Astrocyte of the spinal cord (primary cell): Measurements from ENCODE around the gene QKI.

Source experiments
- DNase-seq: peaks from one replicate; pipeline ENCODE4 v3.0.0; 2011; ENCODE audit warnings: low read depth, low spot score
- H3K4me3 ChIP-seq: 2 replicates; pipeline ENCODE4 v1.5.1; 2011; ENCODE audit warnings: low read depth, mild to moderate bottlenecking, low read length, moderate library complexity
- in situ Hi-C: cut with HindIII; loops from 2 replicates; pipeline ENCODE4 v1.10.0; 2017; ENCODE audit warnings: low sequenced_read_pairs
- TF ChIP-seq, protein P1 (sequence below): IDR thresholded peaks from 2 replicates; pipeline ENCODE4 v1.5.1; 2012; ENCODE audit warnings: low read depth, mild to moderate bottlenecking, low read length, inconsistent platforms

The QKI gene

DNA sequence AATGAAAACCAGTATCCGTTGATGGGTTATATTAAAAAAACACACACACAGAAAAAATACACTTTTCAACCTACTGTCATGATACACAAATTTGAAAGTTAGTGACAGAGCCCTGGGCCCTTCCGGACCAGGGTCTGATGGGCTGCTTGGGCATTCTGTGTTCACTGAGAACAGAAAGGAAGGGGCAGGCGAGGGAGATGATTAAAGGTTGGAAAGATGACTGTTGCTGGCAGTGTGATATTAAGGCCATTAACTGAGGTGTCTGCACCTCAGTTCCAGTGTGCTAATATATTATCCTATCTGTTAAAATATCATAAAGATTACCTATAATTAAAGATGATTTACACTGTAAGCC, 18.7 kb upstream of the QKI start:
- TF ChIP-seq, protein P1, sequence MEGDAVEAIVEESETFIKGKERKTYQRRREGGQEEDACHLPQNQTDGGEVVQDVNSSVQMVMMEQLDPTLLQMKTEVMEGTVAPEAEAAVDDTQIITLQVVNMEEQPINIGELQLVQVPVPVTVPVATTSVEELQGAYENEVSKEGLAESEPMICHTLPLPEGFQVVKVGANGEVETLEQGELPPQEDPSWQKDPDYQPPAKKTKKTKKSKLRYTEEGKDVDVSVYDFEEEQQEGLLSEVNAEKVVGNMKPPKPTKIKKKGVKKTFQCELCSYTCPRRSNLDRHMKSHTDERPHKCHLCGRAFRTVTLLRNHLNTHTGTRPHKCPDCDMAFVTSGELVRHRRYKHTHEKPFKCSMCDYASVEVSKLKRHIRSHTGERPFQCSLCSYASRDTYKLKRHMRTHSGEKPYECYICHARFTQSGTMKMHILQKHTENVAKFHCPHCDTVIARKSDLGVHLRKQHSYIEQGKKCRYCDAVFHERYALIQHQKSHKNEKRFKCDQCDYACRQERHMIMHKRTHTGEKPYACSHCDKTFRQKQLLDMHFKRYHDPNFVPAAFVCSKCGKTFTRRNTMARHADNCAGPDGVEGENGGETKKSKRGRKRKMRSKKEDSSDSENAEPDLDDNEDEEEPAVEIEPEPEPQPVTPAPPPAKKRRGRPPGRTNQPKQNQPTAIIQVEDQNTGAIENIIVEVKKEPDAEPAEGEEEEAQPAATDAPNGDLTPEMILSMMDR: no peak
- no peak for DNase-seq
- no peak overlapping the region for H3K4me3 ChIP-seq
- in situ Hi-C loops: no loop called here

DNA sequence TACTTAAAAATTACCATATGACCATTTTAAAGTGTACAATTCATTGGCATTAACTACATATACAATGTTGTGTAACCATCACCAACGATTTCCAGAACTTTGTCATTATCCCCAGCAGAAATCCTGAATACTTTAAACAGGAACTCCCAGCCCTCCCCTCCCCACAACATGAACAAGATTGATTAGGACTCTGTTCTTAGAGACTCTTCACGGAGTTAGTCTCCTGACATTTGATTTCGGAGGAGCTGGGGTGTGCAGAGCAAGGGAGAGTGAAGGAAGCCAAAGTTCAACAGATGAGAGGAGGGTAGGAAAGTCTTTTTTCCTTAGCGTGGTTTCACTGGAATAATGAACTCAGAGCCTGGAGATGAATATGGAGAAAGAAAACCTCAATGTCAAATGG, 17.2 kb upstream of the QKI start:
- no peak for DNase-seq
- TF ChIP-seq, protein P1: no peak
- H3K4me3 ChIP-seq: no peak overlapping the region
- in situ Hi-C loops: no loop called here

DNA sequence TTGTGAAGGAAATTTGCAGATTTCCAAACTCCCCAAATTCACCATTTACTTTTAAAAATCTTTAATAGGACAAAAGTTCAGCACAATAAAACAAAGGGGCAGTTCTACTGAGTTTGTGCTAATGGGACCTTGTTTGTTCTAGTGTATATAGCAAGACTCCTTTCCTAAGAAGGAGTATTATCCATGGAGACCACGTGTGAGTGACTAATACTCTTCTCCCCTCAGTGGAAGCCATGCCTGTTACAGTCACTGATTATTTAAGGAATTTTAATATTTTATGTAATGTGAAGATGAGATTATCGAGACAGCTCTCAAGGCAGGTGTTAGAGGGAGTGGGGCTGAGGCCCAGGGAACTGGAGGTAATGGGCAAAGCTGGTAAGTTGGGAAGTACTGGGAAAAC, 16.4 kb upstream of the QKI start:
- DNase-seq: no peak
- in situ Hi-C loops: no loop called here
- TF ChIP-seq, protein P1: no peak
- H3K4me3 ChIP-seq: no peak overlapping the region

DNA sequence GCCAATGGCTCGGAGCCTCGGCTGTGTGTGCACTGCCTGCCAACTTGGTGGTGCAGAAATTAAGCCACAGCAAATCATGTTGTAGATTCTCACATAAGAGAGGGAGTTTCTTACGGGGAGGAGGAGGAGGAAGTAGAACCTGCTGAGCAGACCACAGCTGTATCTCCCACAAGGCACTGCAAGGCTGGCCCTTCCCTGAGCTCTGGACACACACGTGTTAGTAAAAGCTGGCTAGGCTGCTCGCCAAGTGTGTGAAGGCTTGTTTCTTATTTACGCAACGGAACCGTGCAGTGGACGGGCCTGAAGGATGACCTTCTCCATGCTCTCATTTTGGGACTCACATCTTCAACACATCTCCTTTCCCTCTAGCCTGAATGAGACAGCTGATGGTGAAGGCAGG, 15.7 kb upstream of the QKI start:
- no peak overlapping the region for H3K4me3 ChIP-seq
- no peak for DNase-seq
- in situ Hi-C loops: no loop called here
- TF ChIP-seq, protein P1: no peak

DNA sequence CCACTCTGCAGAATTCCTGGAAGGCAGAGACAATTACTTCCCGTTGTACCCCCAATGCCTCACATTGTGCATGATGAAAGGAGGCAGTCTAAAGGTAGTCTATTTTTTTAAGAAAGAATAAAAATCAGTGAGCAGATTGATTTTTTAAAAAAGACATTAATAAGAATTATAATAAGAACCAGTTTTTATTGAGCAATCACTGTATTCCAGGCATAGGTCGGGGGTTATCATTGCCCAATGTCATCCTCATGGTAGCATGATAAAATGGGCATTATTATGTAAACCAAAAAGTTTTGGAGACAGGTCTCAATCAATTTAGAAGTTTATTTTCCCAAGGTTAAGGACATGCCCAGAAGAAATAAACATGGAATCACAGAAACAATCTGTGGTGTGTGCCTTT, 14.0 kb upstream of the QKI start:
- in situ Hi-C loops: no loop called here
- DNase-seq: no peak
- TF ChIP-seq, protein P1: no peak
- no peak overlapping the region for H3K4me3 ChIP-seq

DNA sequence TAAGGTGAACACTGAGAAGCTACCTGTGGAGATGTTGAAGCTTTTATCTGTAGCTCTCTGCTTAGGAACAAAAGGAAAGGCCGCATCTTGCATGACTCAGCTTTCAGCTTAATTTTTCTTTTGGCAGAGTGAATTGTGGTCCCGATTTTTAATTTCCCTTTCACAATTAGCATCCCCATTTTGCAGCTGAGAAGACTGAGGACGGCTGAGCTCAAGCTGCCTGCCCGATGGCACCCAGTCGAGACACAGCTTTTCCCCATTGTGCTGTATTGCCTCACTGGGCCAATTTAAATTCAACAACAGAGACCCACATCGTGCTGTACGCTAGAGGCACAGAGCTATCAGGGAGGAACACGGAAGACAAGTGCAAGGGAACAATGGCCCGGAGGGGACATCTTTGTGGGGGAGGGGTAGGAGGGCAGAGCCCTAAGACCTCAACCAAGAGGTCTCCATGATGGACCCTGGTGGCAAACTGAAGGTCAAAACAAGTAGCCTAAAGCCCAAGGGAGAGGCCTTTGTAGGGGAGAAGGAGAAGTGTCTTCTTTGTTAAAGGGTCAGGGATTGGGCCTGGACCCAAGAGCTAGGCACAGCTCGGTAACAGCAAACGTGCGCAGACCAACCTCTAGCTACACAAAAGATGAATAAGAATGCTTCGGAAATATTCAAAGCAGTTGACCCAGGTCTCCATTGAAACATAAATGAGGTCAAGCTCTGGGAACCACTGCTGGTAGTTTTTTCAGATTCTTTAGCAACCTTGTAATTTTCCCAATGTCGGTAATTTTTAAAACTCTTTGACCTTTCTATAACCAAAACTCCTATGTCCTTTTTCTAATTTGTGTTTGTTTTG, 13.3 kb upstream of the QKI start:
- H3K4me3 ChIP-seq: no peak overlapping the region
- in situ Hi-C loops: no loop called here
- TF ChIP-seq, protein P1: no peak
- no peak for DNase-seq

DNA sequence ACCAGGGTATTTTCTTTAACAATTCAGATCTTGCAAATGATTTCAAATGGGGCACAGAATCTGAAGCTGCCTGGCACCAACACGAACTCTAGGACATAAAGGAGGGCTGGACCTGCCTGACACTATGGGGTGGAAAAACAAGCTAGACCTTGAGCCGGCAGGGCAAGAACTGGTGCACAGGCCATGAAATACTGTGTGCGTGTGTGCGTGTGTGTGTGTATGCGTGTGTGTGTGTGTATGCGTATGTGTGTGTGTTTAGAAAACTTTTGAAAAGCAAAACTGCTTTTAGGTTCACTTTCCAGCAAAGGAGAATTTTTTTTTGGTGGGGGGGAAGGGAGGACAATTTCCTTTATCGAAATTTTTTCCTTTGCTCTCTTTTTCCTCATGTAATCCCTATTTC, 11.9 kb upstream of the QKI start:
- in situ Hi-C loops: no loop called here

More for the DNA sequence above, 11.9 kb upstream of the QKI start:
- DNase-seq: no peak
- H3K4me3 ChIP-seq: no peak overlapping the region
- TF ChIP-seq, protein P1: no peak
